KMS-11 (cell line): ENCODE data around the gene CAMK4.

Source experiments
- H2AFZ ChIP-seq: fragments of 200-600 bp; sonication (generic); 2 replicates; pipeline ENCODE4 v1.6.1; 2016; ENCODE audit warnings: antibody characterized with exemption, mixed run types, low read depth
- H3K27ac ChIP-seq: fragments of 200-600 bp; sonication (generic); 2 replicates; pipeline ENCODE4 v1.6.1; 2016; ENCODE audit warnings: mild to moderate bottlenecking, mixed run types
- H3K27me3 ChIP-seq: fragments of 200-600 bp; sonication (generic); 2 replicates; pipeline ENCODE4 v1.6.1; 2017; ENCODE audit warnings: mild to moderate bottlenecking, low read depth, mixed run types, moderate library complexity; ENCODE audit not compliant: insufficient read depth
- H3K36me3 ChIP-seq: fragments of 200-600 bp; sonication (generic); 2 replicates; pipeline ENCODE4 v1.6.1; 2017; ENCODE audit warnings: mild to moderate bottlenecking, mixed run types; ENCODE audit not compliant: insufficient read depth
- H3K4me1 ChIP-seq: fragments of 200-600 bp; sonication (generic); 2 replicates; pipeline ENCODE4 v1.6.1; 2016; ENCODE audit warnings: mild to moderate bottlenecking, low read depth, mixed run types; ENCODE audit not compliant: poor library complexity, severe bottlenecking
- H3K4me2 ChIP-seq: fragments of 200-600 bp; sonication (generic); 2 replicates; pipeline ENCODE4 v1.7.0; 2016; ENCODE audit warnings: mild to moderate bottlenecking, mixed run types
- H3K4me3 ChIP-seq: fragments of 200-600 bp; sonication (generic); IDR thresholded peaks from 2 replicates; pipeline ENCODE4 v1.6.1; 2017; ENCODE audit warnings: low read depth, low read length, mixed read lengths; ENCODE audit not compliant: insufficient read depth
- H3K79me2 ChIP-seq: fragments of 200-600 bp; sonication (generic); 2 replicates; pipeline ENCODE4 v1.6.1; 2016; ENCODE audit warnings: low read depth, mixed run types; ENCODE audit not compliant: insufficient read depth
- H3K9ac ChIP-seq: fragments of 200-600 bp; sonication (generic); 2 replicates; pipeline ENCODE4 v1.6.1; 2016; ENCODE audit warnings: mild to moderate bottlenecking, mixed run types
- H4K20me1 ChIP-seq: fragments of 200-600 bp; sonication (generic); 2 replicates; pipeline ENCODE4 v1.6.1; 2016; ENCODE audit warnings: mild to moderate bottlenecking, mixed run types; ENCODE audit not compliant: insufficient read depth
- CTCF ChIP-seq: fragments of 200-600 bp; sonication (generic); conservative IDR thresholded peaks from 2 replicates; pipeline ENCODE4 v1.6.1; 2017; ENCODE audit warnings: low read depth, mild to moderate bottlenecking, antibody characterized with exemption, low read length, moderate library complexity, mixed read lengths

The CAMK4 gene

GRCh38 chr5:111221139-111221538 is 3.0 kb upstream of the CAMK4 start:
- Histone ChIP-seq H3K9ac (no peak overlapping the region), H3K4me2 (no peak overlapping the region), H3K4me1 (peaks cover 9% of the 10 kb centered on the region), H2AFZ (no peak overlapping the region), H3K36me3 (no peaks in the 10 kb centered on the region), H3K79me2 (no peaks in the 10 kb centered on the region), H3K4me3 (no peak overlapping the region), H3K27me3 (peaks cover 10% of the 10 kb centered on the region), H3K27ac (no peak overlapping the region), H4K20me1 (no peaks in the 10 kb centered on the region)
- no peak for TF ChIP-seq CTCF

- H3K9ac ChIP-seq: no peak overlapping the region
- H2AFZ ChIP-seq: no peak overlapping the region
- H3K79me2 ChIP-seq: no peaks in the 10 kb centered on the region
- no peaks in the 10 kb centered on the region for H3K36me3 ChIP-seq
- no peak for TF ChIP-seq CTCF
- no peak overlapping the region for H3K27ac ChIP-seq
- H3K4me2 ChIP-seq: peak overlapping the region; percentile 58; the same call in 1 of the 2 replicates
- peaks cover 9% of the 10 kb centered on the region for H3K4me1 ChIP-seq
- H3K27me3 ChIP-seq: peaks cover 19% of the 10 kb centered on the region
- H4K20me1 ChIP-seq: no peaks in the 10 kb centered on the region
- no peak overlapping the region for H3K4me3 ChIP-seq
These were observed 940 bp upstream of the CAMK4 start for GRCh38 chr5:111223101-111223786.

GRCh38 chr5:111224561-111225345 is 569 bp downstream of the CAMK4 start:
- Histone ChIP-seq H3K4me2 (peak overlapping the region; percentile 84), H3K4me3 (no peak overlapping the region), H3K27ac (no peak overlapping the region), H2AFZ (peak overlapping the region; percentile 89), H4K20me1 (no peaks in the 10 kb centered on the region), H3K79me2 (no peaks in the 10 kb centered on the region), H3K36me3 (no peaks in the 10 kb centered on the region), H3K4me1 (peaks cover 23% of the 10 kb centered on the region), H3K9ac (peak overlapping the region; percentile 10; the same call in 1 of the 2 replicates), H3K27me3 (peaks cover 19% of the 10 kb centered on the region)
- no peak for TF ChIP-seq CTCF

GRCh38 chr5:111225926-111226325 is 1.7 kb downstream of the CAMK4 start:
- H3K4me3 ChIP-seq: no peak overlapping the region
- TF ChIP-seq CTCF: no peak
- H2AFZ ChIP-seq: no peak overlapping the region
- peaks cover 19% of the 10 kb centered on the region for H3K27me3 ChIP-seq
- no peaks in the 10 kb centered on the region for H4K20me1 ChIP-seq
- no peaks in the 10 kb centered on the region for H3K36me3 ChIP-seq
- H3K4me2 ChIP-seq: no peak overlapping the region
- no peaks in the 10 kb centered on the region for H3K79me2 ChIP-seq
- peaks cover 35% of the 10 kb centered on the region for H3K4me1 ChIP-seq
- no peak overlapping the region for H3K27ac ChIP-seq
- H3K9ac ChIP-seq: no peak overlapping the region
